GM23338 (cell line): ENCODE results near the gene DIAPH3. TPM values are rescaled to one million over a fixed set of nuclear protein-coding genes. Genes with fewer than 3 reads are reported as not detected.

Experiments
- ATAC-seq: fragments of 200-7000 bp; cut with Tn5 transposase; 3 replicates; pipeline ENCODE4 v1.9.1; 2020
- DNase-seq: peaks from one replicate; pipeline ENCODE4 v3.0.0-alpha.2; 2015; ENCODE audit warnings: low spot score
- H2AFZ ChIP-seq: fragments of 200-600 bp; sonication (generic); 2 replicates; pipeline ENCODE4 v1.8.0; 2016; ENCODE audit warnings: antibody characterized with exemption, mild to moderate bottlenecking, moderate library complexity
- H3F3A ChIP-seq: fragments of 200-600 bp; sonication (generic); replicated peaks from 2 replicates; pipeline ENCODE4 v1.8.0; 2017; ENCODE audit warnings: antibody characterized with exemption, mixed run types, low read depth
- H3K27ac ChIP-seq: fragments of 200-600 bp; sonication (generic); 2 replicates; pipeline ENCODE4 v1.6.1; 2016; ENCODE audit warnings: low read depth
- H3K27me3 ChIP-seq: fragments of 200-600 bp; sonication (generic); 2 replicates; pipeline ENCODE4 v1.8.0; 2016; ENCODE audit warnings: mild to moderate bottlenecking, mixed run types, moderate library complexity; ENCODE audit not compliant: insufficient read depth
- H3K36me3 ChIP-seq: fragments of 200-600 bp; sonication (generic); 2 replicates; pipeline ENCODE4 v1.8.0; 2016; ENCODE audit warnings: mild to moderate bottlenecking; ENCODE audit not compliant: insufficient read depth
- H3K4me1 ChIP-seq: fragments of 200-600 bp; sonication (generic); 2 replicates; pipeline ENCODE4 v1.8.0; 2016; ENCODE audit warnings: mild to moderate bottlenecking, moderate library complexity; ENCODE audit not compliant: insufficient read depth
- H3K4me2 ChIP-seq: fragments of 200-600 bp; sonication (generic); 2 replicates; pipeline ENCODE4 v1.7.1; 2017; ENCODE audit warnings: mixed run types
- H3K4me3 ChIP-seq: fragments of 200-600 bp; sonication (generic); 2 replicates; pipeline ENCODE4 v1.6.1; 2016; ENCODE audit warnings: mixed run types
- H3K79me2 ChIP-seq: fragments of 200-600 bp; sonication (generic); replicated peaks from 2 replicates; pipeline ENCODE4 v1.8.0; 2017; ENCODE audit warnings: mild to moderate bottlenecking; ENCODE audit not compliant: insufficient read depth
- H3K9me2 ChIP-seq: fragments of 200-600 bp; sonication (generic); 2 replicates; pipeline ENCODE4 v1.8.0; 2017; ENCODE audit not compliant: insufficient read depth
- H4K20me1 ChIP-seq: fragments of 200-600 bp; sonication (generic); replicated peaks from 2 replicates; pipeline ENCODE4 v1.8.0; 2017; ENCODE audit warnings: mild to moderate bottlenecking; ENCODE audit not compliant: insufficient read depth
- H3K27ac Mint-ChIP-seq: 2 replicates; pipeline ENCODE4 v1.8.0; 2020; ENCODE audit warnings: inconsistent platforms, mild to moderate bottlenecking, moderate library complexity, mixed read lengths
- H3K27me3 Mint-ChIP-seq: 3 replicates; pipeline ENCODE4 v1.8.0; 2022; ENCODE audit warnings: low read depth, mild to moderate bottlenecking, moderate library complexity, mixed read lengths, inconsistent platforms; ENCODE audit not compliant: insufficient read depth, poor library complexity
- H3K36me3 Mint-ChIP-seq: 3 replicates; pipeline ENCODE4 v1.8.0; 2021; ENCODE audit warnings: low read depth, mild to moderate bottlenecking, inconsistent platforms, moderate library complexity, mixed read lengths
- H3K4me1 Mint-ChIP-seq: 3 replicates; pipeline ENCODE4 v1.8.0; 2020; ENCODE audit warnings: mild to moderate bottlenecking, inconsistent platforms, mixed read lengths
- H3K4me3 Mint-ChIP-seq: 3 replicates; pipeline ENCODE4 v1.8.0; 2021; ENCODE audit warnings: moderate library complexity, mild to moderate bottlenecking, inconsistent platforms, mixed read lengths
- H3K9me3 Mint-ChIP-seq: 3 replicates; pipeline ENCODE4 v1.8.0; 2020; ENCODE audit warnings: moderate library complexity, mild to moderate bottlenecking, inconsistent platforms, mixed read lengths
- CREB1 ChIP-seq: fragments of 250-450 bp; sonication (Bioruptor Pico); IDR thresholded peaks from 2 replicates; pipeline ENCODE4 v1.5.0; 2020; ENCODE audit warnings: low read depth, mild to moderate bottlenecking, moderate library complexity
- CTCF ChIP-seq, 2 experiments: fragments of 200-600 bp in 1 of 2; sonication (generic) in 1 of 2; conservative IDR thresholded peaks; 2 replicates each; pipeline versions ENCODE4 v1.5.1 to v1.6.1; 2016 to 2017; ENCODE audit warnings: antibody characterized with exemption in 2 of 2, low read depth in 2 of 2, mild to moderate bottlenecking in 2 of 2, moderate library complexity in 1 of 2
- ETS1 ChIP-seq: IDR thresholded peaks from 2 replicates; pipeline ENCODE4 v1.6.1; 2016; ENCODE audit warnings: antibody characterized with exemption
- JUNB ChIP-seq: IDR thresholded peaks from one replicate; pipeline ENCODE4 v1.6.1; 2016; ENCODE audit warnings: antibody characterized with exemption; ENCODE audit not compliant: unreplicated experiment
- NANOG ChIP-seq: IDR thresholded peaks from 2 replicates; pipeline ENCODE4 v1.6.1; 2016; ENCODE audit warnings: antibody characterized with exemption, borderline replicate concordance
- POLR2AphosphoS5 ChIP-seq: IDR thresholded peaks from 2 replicates; pipeline ENCODE4 v1.6.1; 2016; ENCODE audit warnings: antibody characterized with exemption, low read depth
- REST ChIP-seq: IDR thresholded peaks from one replicate; pipeline ENCODE4 v1.6.1; 2018; ENCODE audit warnings: antibody characterized with exemption; ENCODE audit not compliant: unreplicated experiment
- STAT1 ChIP-seq: IDR thresholded peaks from one replicate; pipeline ENCODE4 v1.6.1; 2016; ENCODE audit warnings: antibody characterized with exemption; ENCODE audit not compliant: unreplicated experiment
- ZNF331 ChIP-seq: fragments of 250-450 bp; sonication (Bioruptor Pico); IDR thresholded peaks from 2 replicates; pipeline ENCODE4 v1.5.0; 2020; ENCODE audit warnings: low read depth, mild to moderate bottlenecking, moderate library complexity
- polyA plus RNA-seq: library from polyadenylated mRNA; unstranded; fragments of >200 nt; fragmentation: Nextera tagmentation; extraction: Ambion mirVana; gene quantifications from 2 replicates; pipeline ENCODE4 v1.2.1, GENCODE V29; 2016
- total RNA-seq: library from RNA; depleted of rRNA; stranded (reverse); fragments of >200 nt; shearing (Covaris generic); gene quantifications from 2 replicates; pipeline ENCODE4 v1.2.3, GENCODE V29; 2014

The DIAPH3 gene
- total and polyA plus RNA-seq, 2 experiments from 2014 or later: 23.4 to 30.2 TPM

- Histone ChIP-seq H3K4me2 (no peak overlapping the region), H3K36me3 (no peaks in the 10 kb centered on the region), H3K9me2 (no peaks in the 10 kb centered on the region), H3K4me3 (no peak overlapping the region), H2AFZ (no peak overlapping the region), H3K79me2 (no peaks in the 10 kb centered on the region), H3K4me1 (no peaks in the 10 kb centered on the region), H4K20me1 (no peaks in the 10 kb centered on the region), H3K27ac (no peak overlapping the region), H3F3A (no peaks in the 10 kb centered on the region), H3K27me3 (no peaks in the 10 kb centered on the region)
- Mint-ChIP-seq H3K27ac (no peak overlapping the region), H3K4me1 (no peaks in the 10 kb centered on the region; the same call in 2 of the 3 replicates), H3K4me3 (no peak overlapping the region), H3K36me3 (no peaks in the 10 kb centered on the region), H3K9me3 (no peaks in the 10 kb centered on the region), H3K27me3 (no peaks in the 10 kb centered on the region)
- DNase-seq (no peak), ATAC-seq (no peak)
- TF ChIP-seq REST (no peak), ETS1 (no peak), POLR2AphosphoS5 (no peak)
These were observed 461.5 kb downstream of the DIAPH3 start for GRCh38 chr13:59702269-59702668.

- H3K27me3 Mint-ChIP-seq: no peaks in the 10 kb centered on the region
- no peak overlapping the region for H3K27ac ChIP-seq
- H2AFZ ChIP-seq: no peak overlapping the region
- no peaks in the 10 kb centered on the region for H3K36me3 Mint-ChIP-seq
- DNase-seq: no peak
- no peaks in the 10 kb centered on the region for H3F3A ChIP-seq
- no peaks in the 10 kb centered on the region for H3K9me2 ChIP-seq
- H3K4me1 ChIP-seq: no peaks in the 10 kb centered on the region
- H3K4me1 Mint-ChIP-seq: no peaks in the 10 kb centered on the region; the same call in 2 of the 3 replicates
- no peak overlapping the region for H3K27ac Mint-ChIP-seq
- no peaks in the 10 kb centered on the region for H3K79me2 ChIP-seq
- no peak overlapping the region for H3K4me3 ChIP-seq
- no peak overlapping the region for H3K4me3 Mint-ChIP-seq
- no peaks in the 10 kb centered on the region for H3K36me3 ChIP-seq
- no peaks in the 10 kb centered on the region for H3K27me3 ChIP-seq
- H4K20me1 ChIP-seq: no peaks in the 10 kb centered on the region
- no peak overlapping the region for H3K4me2 ChIP-seq
- ATAC-seq: no peak
- no peaks in the 10 kb centered on the region for H3K9me3 Mint-ChIP-seq
- TF ChIP-seq STAT1 (no peak), NANOG (no peak), ZNF331 (CRISPR knock-in tag) (no peak), CTCF (conservative IDR thresholded peaks at IDR 0.05; ENCODE audit: low read depth in 2 of 2) (no peak), CREB1 (CRISPR knock-in tag) (no peak), REST (no peak), JUNB (no peak)
These were observed 462.5 kb downstream of the DIAPH3 start for GRCh38 chr13:59701261-59701660.
